HG02870 (cell line): Measurements from ENCODE around the gene ZCCHC24.

Source experiments
- ATAC-seq: cut with Tn5 transposase; IDR thresholded peaks from one replicate; pipeline ENCODE4 v1.9.1; 2021; ENCODE audit warnings: mild to moderate bottlenecking, moderate library complexity; ENCODE audit not compliant: unreplicated experiment

ZCCHC24 gene

GRCh38 chr10:79386637-79387465 is 58.6 kb downstream of the ZCCHC24 start:
- no peak for ATAC-seq

- no peak for ATAC-seq
Observed at GRCh38 chr10:79385804-79386531, 59.5 kb downstream of the ZCCHC24 start.

DNA sequence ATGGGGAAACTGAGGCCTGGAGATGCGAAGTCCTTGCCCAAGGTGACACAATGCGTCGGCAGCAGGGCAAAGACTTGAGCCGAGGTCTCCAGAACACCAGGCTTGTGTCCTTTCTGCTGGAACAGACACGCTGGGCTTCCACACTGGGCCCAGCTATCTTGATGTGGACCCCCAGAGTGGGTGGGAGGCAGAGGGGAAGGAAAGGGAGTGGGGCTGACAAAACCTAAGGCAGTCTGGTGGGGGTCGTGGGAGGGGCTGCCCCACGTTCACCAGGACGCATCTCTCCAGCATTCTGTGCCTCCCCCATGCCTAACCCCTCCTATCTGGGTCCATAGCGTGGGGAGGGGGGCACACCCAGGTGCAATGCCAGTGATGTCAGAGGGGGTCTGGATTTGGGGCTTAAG is 60.0 kb downstream of the ZCCHC24 start:
- no peak for ATAC-seq

- ATAC-seq: no peak
Observed at GRCh38 chr10:79384773-79385391, 60.5 kb downstream of the ZCCHC24 start.

DNA sequence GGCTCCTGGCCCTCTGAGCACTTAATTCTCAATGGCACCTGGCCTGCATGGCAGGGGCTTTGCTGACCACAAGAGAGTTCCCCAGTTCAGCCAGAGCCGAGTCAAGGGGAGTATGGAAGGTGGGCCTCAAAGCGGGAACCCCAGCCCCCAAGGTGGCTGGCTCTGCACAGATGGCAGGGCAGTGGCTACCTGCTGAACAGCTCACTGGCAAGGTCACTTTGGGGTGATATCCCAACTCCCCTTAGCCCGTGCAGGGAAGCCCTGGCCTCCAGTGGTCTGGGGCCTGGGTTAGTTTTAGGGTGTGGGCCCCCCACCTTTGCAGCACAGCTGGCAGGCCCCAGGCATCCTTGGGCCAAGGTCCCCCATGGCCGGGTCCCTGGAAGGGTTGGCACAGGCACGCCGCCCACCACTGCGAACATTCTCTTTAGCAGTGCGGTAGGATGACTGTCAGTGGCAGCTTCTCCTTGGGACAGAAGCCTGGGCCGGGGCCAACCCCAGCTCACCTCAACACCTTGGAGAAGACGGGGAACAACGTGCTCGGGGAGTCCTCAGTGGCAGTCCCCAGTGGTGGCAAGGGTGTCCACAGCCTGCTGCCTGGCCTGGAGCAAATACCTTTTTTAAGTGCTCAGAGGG is 61.3 kb downstream of the ZCCHC24 start:
- no peak for ATAC-seq

- ATAC-seq: no peak
Observed at GRCh38 chr10:79382491-79382941, 62.9 kb downstream of the ZCCHC24 start.

- ATAC-seq: no peak
Observed at GRCh38 chr10:79381804-79382221, 63.6 kb downstream of the ZCCHC24 start.

GRCh38 chr10:79380946-79381721 is 64.3 kb downstream of the ZCCHC24 start:
- ATAC-seq: no peak

DNA sequence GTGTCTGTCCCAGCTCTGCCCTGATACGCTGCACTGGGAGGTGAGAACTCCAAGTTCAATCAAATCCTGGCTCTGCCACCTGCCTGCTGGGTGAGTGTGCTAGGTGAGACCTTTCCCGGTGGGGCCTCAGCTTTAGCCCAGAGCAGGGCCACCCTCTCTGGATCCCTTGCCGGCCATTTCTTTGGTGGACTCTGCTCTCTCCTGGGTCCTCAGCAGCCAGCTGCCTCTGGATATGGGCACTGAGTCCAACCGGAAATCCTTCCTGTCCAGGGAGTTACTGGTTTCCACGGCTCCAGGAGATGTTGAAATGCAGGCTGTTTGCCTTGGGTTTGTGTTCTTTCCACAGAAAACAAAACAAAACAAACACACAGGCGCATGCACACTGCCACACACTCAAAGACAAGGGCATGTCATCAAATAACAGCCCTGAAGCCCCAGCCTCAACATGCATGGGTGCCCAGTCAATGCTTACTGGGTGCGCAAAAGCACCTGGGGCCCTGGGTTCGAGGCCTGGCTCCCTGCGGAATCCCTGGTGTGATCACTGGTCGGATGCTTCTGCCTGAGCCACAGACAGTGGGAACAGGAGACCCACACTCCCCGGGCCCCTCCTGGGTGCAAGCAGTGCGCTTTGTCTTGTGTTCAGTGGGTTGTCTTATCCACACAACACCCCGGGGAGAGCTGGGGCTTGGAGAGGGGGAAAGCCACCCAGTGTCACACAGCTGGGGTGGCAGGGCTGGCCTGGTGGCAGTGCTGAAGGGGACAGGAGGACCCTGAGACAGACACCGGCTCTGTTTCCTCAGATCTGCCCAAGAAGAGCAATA is 65.1 kb downstream of the ZCCHC24 start:
- no peak for ATAC-seq

- ATAC-seq: no peak
Observed at GRCh38 chr10:79379512-79380124, 65.8 kb downstream of the ZCCHC24 start.

DNA sequence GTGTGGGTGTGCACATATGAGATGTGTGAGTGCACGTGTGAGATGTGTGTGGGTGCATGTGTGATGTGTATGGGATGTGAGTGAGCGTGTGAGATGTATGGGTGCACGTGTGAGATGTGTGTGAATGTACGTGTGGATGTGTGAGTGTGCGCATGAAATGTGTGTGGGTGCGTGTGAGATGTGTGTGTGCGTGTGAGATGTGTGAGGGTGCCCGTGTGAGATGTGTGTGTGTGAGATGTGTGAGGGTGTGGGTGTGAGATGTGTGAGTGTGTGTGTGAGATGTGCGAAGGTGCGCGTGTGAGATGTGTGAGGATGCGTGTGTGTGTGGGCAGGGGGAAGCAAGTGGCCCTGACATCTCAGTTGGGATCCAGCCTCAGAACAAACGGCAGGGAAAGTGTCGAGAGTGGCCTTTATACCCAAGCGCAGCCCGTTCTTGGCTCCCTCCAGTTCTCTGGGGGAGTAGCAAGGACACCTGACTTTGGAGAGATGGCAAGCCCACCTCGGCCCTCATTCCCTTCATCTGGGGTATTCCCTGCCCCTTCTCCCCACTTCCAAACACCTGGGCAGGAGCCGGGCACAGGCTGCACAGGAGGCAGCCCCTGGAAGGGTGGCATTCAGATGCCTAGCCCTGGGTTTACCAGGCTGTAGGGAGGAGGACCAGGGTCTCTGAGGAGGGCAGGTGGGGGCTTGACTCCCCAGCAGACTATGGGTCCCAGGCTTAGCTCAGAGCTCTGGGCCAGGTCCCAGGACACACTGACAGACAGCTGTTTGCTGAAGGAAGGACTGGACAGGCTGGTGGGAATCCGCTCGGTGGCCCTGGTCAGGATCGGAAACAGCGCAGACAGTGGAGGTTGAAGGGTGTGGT is 66.5 kb downstream of the ZCCHC24 start:
- no peak for ATAC-seq

DNA sequence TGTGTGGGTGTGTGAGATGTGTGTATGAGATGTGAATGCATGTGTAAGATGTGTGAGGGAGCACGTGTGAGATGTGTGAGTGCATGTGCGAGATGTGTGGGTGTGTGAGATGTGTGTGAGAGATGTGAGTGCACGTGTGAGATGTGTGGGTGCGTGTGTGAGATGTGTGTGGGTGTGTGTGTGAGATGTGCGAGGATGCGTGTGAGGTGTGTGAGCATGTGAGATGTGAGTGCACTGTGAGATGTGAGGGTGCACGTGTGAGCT is 67.1 kb downstream of the ZCCHC24 start:
- ATAC-seq: no peak

GRCh38 chr10:79377557-79378382 is 67.7 kb downstream of the ZCCHC24 start:
- no peak for ATAC-seq

DNA sequence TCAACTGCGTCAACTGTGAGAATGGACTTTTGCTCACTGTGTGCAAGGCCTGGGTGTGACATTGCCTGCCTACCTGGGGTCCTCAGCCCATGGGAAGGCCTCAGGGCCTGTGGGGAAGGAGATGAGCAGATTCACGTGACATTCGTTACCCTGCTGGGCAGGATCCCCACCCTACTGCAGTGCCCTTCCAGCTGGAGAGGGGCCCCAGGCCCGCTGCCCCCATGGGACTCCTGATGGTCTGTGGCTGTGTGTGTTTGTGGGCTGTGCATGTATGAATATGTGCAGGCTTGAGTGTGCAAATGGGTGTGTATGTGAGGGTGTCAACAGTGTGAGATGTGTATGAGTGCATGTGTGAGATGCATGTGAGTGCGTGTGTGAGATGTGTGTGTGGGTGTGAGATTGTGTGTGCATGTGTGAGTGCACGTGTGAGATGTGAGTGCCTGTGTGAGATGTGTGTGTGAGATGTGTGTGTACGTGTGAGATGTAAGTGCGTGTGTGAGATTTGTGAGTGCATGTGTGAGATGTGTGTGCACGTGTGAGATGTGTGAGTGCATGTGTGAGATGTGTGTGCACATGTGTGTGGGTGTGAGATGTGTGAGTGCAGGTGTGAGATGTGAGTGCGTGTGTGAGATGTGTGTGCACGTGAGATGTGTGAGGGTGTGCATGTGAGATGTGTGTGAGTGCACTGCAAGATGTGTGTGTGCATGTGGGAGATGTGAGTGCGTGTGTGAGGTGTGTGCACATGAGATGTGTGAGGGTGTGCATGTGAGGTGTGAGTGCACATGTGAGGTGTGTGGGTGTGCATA is 68.5 kb downstream of the ZCCHC24 start:
- ATAC-seq: no peak

DNA sequence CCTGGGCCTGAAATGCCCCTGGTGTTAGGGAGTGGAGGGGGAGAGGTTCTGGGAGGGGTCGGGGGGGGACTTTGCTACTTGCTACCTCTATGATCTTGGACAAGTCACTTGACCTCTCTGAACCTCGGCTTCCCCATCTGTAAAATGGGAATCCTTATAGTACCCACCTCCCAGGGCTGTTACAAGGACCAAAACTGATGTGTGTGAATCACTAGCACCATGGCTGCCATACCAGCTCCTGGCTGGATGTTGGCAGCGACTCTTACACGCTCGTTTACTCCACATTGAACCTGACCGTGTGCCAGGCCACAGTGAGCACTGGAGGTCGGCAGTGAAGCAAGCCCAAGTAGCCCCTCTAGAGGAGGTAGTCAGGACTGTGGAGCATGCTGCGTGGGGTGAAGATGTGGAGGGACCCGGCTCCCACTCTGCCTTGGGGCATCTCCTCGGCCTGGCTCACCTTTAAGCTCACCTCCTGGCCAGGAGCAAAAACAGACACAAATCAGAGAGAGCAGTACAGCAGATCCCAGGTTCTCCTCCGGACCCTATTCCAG is 69.3 kb downstream of the ZCCHC24 start:
- no peak for ATAC-seq

DNA sequence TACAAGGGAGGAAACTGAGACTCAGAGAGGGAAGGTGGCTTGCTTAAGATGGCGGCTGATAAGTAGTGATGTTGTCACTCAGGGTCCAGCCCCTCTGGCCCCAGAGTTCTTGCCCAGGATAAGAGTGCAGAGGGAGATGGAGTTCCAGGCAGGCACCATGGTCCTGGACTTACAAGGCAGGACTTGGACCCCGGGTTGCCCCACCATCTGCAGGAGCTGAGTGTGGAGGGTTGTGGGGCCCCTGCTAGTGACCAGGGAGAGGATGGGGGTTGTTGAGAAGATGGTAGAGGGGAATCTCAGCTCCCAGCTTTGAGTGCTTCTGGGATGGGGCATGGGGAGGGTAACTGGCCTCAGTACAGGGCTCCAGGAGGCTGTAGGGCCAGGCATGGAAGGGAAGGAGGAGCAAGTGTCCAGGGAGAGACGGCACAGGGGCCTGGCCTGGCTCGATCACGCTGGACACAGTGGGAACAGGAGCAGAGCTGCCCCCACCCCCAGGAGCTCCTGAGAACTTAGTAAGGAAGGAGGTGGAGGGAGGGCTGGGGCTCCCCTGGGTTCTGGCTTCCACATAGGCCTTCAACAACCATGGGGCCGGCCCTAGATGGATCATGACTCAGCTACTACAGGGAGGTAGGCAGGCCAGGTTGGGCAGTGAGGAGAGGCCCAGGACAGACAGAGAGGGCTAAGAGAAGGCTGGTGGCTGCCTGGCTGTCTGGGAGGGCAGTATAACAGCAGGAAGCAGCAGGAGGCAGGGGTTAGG is 69.9 kb downstream of the ZCCHC24 start:
- ATAC-seq: no peak
